Stimulated activated naive CD8-positive, alpha-beta T cell treated with anti-CD3 and anti-CD28 coated beads, Interleukin-15, Interleukin-2, amounts not matched to agents 100 U/mL and 50 U/mL, for 24 hours (primary cell): Measurements from ENCODE around the gene SAMD3.
A peak's percentile ranks its signal among the peaks of the same experiment; 100 is the strongest.
"Not testable (repeated sequence)": the region's sequence is repeated elsewhere in the genome, so short reads cannot be mapped to it uniquely, and the experiment has no call there.

ENCODE experiments used
- ATAC-seq: fragments of 150-1000 bp; cut with Tn5 transposase; one replicate; pipeline ENCODE4 v1.10.0; 2021
- DNase-seq: peaks from one replicate; pipeline ENCODE4 v3.0.0; 2021

SAMD3 gene, protein sequence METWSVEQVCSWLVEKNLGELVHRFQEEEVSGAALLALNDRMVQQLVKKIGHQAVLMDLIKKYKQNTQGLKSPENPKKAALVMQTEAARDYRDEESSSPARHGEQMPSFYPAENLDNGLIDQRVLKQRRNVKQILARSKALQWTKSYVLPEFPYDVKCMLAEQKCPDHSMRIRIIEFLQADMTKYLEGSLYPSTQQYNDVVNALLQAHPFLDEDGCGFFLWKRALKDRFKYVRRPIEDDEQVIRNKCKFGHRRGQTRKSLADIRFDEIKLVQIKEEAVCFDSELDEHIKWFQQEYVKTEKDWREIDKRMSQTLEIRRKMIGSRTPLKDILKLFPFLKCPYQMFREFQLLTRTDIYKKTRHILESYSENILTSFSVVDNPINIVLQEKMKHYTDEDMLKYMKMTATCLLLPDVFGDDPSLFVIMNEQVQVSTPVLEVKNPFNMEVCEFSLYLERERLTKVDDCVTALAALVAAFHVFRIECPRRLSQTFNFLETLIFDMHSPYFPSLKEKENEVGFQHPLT

DNA sequence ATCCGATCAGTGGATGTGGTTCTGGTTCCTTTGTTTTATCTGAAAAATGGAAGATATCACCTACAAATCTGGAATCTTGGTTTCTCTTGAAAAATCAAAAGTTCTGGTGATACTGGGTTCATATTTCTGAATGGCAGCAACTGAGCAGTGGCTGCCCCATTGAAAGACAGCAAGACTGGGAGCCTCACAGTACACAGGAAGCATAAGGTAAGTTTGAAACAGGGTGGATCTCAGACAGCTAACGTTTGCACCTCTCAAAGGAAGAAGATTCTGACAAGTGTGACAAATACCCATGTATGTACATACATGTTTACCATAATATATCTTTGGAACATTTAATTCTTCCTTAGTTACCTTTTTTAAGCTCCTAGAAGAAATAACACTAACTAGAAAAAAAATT lies at the start of gene SAMD3:
SAMD3 (minus strand) TSS at position 177 of the 400 bp plus-strand sequence. CDS start 7,678 bp downstream, outside the sequence.
- DNase-seq (no peak), ATAC-seq (no peak)

DNA sequence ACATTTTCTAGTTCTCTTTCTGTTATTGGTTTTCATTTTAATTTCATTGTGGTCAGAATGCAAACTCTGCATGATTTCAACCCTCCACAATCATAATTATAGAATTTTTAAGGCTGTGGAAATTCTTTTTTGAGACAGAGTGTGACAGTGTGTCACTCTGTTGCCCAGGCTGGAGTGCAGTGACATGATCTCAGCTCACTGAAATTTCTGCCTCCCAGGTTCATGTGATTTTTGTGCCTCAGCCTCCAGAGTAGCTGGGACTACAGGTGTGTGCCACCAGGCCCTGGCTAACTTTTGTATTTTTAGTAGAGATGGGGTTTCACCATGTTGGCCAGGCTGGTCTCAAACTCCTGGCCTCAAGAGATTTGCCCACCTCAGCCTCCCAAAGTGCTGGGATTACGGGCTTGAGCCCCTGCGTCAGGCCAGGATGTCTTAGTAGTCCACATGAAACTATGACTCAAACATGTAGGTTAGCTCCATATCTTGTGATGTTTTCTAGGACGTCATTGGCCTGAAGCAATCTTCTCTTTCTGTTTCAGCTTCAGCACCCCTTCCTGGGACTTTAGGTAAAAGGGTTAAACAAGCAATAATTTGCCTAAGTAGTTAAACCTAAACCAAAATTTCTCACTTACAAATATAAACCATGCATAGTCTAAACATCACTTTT lies 47.4 kb upstream of the SAMD3 start:
- ATAC-seq (no peak), DNase-seq (no peak)

DNA sequence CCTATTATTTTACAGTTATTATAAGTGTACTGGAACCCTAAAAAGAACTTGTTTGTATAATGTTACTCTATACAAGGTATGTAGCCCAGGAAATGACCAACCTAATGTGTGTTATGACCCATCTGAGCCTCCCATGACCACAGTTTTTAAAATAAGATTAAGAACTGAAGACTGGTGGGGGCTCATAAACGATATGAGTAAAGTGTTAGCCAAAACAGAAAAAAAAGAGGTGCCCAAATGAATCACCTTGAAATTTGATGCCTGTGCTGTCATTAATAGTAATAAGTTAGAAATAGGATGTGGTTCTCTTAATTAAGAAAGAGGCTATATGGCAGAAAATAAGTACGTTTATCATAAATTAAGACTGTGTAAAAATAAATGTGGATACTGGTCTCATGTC lies 42.8 kb upstream of the SAMD3 start:
- DNase-seq, ATAC-seq: not testable (repeated sequence)

DNA sequence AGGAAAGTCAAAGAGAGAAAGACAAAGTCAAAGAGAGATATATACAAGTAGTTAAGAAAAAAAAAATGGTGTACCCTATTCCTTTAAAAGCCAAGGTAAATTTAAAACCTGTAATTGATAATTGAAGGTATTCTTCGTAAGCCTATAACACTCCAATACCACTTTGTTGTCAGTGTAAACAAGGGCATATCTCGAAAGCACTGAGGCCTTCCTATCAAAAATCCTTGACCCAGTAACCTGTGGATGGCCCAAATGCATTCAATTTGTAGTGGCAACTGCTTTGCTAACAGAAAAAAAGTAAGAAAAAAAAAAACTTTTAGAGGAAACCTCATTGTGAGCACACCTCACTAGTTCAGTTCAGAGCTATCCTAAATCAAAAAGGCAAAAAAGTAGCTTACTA lies 39.3 kb upstream of the SAMD3 start:
- no peak for ATAC-seq
- DNase-seq, result no peak

DNA sequence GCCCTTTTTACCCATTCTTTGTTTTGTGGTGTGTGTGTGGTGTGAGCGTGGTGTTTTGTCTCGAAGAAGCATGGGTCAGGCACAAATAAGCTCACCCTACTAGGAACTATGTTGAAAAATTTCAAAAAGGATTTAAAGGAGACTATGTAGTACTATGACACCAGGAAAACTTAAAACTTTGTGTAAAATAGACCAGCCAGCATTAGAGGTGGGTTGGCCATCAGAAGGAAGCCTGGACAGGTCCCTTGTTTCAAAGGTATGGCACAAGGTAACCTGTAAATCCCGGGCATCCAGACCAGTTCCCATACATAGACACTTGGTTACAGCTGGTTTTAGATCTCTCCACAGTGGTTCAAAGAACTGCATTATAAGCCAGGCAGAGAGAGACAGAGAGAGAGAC lies 38.8 kb upstream of the SAMD3 start:
- DNase-seq, ATAC-seq: not testable (repeated sequence)

DNA sequence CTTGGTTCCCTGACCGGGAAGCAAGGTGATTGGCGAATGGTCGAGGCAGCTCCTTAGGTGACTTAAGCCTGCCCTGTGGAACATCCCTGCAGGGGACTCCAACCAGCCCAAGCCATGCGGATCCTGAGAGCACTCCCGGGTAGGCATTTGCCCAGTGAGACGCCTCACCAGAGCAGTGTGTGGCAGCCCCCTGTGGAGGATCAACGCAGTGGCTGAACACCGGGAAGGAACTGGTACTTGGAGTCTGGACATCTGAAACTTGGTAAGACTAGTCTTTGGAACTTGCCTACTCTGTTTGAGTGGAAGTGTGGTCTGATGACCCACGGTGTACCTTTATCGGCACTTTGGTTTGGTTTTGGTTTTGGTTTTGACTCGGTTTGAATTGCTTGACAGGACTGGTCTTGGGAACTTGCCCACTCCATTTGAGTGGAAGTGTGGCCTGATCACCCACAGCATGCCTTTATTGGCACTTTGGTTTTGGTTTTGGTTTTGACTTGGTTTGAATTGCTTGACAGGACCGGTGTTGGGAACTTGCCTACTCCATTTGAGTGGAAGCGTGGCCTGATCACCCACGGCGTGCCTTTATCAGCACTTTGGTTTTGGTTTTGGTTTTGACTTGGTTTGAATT lies 38.0 kb upstream of the SAMD3 start:
- not testable (repeated sequence) for DNase-seq, ATAC-seq

DNA sequence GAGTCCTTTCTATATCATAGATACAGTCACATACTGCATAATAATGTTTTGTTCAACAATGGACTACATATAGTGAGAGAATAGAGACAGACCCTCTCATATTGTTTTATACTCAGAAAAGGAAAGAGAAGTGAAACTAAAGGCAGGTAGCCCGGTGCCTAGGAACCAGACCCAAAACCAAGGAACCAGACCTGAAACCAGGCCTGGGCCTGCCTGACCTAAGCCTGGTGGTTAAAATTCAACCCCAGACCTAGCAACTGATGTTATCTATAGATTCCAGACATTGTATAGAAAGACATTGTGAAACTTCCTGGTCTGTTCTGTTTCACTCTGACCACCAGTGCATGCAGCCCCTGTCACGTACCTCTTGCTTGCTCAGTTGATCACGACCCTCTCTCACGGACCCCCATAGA lies 37.3 kb upstream of the SAMD3 start:
- ATAC-seq, result not testable (repeated sequence)
- DNase-seq, result peak; percentile 8

DNA sequence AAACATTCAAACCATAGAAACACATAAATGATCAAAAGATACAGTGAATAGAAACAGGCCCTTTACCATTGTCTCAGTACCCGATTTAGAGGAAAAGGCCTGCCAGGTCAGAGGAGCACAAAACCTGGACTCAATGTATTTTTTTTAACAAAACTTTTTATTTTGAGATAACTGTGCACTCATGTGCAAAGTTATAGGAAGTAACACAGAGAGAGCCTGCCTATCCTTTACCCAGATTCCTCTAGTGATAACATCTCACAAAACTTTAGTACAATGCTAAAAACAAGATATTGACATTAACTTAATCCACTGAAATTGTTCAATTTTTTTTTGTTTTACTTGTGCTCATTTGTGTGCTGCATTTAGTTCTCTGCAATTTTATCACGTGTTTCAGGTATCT lies 36.8 kb upstream of the SAMD3 start:
- ATAC-seq (no peak), DNase-seq (no peak)

DNA sequence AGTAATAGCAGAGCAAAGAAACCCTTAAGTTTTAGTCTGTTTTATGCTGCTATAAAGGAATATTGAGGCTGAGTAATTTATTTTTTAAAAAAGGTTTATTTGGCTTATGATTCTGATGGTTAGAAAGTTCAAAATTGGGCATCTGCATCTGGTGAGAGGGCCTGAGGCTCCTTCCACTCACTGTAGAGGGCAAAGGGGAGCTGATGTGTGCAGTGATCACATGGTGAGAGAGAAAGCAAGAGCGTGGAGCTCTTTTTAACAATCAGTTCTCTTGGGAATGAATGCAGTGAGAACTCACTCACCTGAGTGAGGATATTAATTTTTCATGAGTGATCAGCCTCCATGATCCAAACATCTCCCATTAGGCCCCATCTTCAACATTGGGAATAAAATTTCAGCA lies 36.4 kb upstream of the SAMD3 start:
- DNase-seq (no peak), ATAC-seq (no peak)

DNA sequence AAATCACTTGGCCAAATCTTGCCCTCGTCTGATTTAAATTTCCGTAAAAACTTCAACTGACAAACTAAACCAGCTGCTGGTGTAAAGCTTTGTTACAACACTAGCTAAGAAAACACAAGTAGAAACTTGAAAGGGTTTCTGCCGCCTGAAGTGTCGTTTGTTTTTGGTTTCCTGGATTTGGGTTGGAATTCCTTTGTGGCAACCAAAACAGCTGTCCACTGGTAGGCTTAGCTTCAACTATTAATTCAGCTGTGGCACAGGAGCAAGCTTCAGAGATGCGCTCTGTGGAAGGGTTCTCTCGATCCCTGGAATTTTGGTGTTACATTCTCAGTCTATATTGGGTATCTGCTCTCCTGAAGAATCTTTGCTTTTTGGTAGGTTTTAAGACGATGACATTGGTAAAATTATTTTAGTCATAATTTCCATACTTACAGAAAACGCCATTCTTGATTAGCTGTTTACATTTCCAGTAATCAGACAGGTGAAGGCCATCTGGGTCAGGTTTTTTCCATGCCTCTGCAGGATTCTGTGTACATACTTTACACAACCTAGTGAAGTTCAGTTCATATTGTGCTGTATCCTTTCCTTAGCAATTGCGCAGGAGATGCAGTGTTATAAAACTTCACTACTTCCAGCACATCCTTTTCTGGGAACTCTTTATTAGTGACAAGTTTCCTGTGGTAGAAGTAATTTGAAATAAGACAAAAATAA lies 29.9 kb upstream of the SAMD3 start:
- ATAC-seq (no peak), DNase-seq (no peak)

DNA sequence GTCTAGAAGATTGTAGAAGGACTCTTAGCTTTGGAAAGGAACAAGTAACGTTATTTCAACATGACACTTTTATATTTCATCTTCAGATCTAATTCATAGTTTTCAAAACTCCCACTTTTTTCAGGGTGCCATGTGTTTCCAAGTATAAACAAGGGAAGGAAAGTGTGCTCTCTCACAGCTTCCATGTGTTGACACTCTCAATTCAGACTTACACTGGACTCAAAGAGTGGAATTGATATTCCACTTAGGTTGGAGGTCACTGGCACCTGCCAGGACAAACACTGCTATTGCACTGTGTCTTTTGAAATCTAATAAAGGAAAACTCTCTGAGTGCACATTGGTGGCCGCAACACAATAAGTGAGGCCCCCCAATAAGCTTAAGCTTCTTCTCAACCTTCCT lies 22.5 kb upstream of the SAMD3 start:
- no peak for DNase-seq
- no peak for ATAC-seq

DNA sequence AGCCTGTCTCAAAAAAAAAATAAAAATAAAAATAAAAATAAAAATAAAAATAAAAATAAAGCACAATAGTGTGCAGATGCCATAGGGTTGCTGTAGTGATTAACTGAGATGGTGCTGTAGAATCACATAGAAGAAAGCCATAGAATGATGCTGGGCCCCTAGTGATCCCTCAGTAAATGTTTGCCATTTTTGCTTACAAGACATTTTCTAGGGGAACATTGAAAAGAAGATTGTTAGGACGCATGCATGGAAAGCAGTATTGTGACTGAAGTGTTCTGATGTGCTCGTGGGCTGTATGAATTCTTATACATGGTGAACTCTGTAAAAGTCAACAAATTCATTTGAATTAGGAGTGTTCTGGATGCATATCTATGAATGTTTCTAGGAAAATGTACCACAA lies 22.0 kb upstream of the SAMD3 start:
- no peak for DNase-seq

DNA sequence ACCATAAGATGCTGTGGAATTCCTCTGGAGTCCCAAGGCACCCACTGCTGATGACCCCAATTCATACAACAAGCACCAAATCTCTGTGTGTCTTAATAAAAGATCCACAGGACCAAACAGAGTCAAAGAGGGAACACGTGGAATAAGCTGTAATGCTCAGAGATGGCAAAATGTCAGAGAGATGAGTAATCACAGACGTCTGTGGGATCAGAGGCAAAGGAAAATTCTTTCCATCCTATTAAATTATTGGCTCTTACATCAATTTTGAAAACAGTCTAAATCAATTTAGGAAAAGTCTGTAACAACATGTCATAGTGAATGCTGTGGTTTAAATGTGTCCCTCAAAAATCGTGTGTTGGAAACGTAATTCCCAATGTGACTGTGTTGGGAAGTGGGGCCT lies 17.5 kb upstream of the SAMD3 start:
- DNase-seq, result no peak
- no peak for ATAC-seq

More for the DNA sequence above, 22.0 kb upstream of the SAMD3 start:
- ATAC-seq, result no peak

DNA sequence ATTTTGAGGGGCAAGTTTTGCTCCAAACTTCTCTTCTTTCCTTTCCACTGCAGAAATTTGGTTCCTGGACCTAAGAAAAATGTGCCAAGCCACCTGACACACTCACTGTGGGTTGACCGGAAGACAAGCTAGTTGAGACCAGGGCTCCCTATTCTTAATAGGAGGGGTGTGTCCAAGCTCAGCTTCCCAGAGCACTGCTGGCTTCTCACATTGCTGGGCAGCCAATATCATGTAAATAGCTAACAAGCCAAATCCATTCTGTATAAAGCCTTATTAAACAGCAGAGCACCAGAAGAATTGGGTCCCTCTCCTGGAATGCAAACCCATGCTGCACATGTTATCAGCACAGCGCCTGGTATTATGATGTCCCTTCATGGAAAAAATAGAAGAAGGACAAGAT lies 17.0 kb upstream of the SAMD3 start:
- ATAC-seq (no peak), DNase-seq (no peak)

DNA sequence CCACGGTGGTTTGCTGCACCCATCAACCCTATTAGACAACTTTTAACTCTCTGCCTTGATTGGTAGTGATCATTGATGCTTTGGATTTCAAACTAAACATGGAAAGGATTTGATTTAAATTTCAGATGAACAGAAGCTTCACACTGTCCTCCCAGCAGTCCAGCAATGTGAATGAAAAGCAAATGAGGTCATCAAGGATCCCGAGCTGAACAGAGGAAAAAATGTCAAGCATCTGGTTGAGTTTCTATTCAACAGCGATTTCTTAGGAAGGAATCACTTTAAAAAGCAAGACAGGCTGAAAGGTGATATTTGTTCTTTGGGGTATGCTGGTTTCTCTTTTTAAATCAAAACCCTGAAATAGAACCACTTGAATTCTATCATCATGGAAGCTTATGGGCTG lies 10.6 kb upstream of the SAMD3 start:
- ATAC-seq (no peak), DNase-seq (no peak)

DNA sequence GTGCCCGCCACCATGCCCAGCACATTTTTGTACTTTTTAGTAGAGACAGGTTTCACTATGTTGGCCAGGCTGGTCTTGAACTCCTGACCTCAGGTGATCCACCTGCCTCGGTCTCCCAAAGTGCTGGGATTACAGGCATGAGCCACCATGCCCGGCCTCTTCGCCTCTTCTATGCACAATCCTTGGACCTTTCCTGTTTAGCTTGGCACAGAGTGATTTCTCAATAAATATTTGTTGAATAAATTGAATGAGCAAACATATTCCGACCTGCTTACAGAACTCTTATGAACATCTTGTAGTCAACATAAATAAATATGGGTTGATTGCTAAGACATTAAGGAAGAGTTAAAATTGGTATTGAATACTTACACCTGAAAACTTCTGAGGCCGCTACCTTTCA lies 7.8 kb upstream of the SAMD3 start:
- ATAC-seq, DNase-seq: not testable (repeated sequence)

DNA sequence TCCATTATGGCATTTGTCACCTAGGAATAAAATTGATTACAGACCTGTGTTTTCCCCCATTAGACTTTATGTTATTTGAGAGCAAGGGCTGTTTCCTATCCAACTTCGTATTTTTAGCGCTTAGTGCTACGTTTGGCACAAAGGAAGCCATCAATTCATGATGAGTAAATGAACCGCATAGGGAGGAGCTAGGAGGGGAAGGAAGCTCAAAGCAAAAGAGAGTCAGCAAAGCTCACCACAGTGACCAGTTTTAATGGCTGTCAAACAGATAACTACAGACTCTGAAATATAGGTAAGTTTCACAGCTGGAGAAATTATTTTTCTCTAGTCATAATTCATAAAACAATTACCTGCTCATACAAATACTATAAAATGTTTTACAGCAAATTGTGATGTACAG lies 6.9 kb upstream of the SAMD3 start:
- no peak for DNase-seq
- no peak for ATAC-seq

DNA sequence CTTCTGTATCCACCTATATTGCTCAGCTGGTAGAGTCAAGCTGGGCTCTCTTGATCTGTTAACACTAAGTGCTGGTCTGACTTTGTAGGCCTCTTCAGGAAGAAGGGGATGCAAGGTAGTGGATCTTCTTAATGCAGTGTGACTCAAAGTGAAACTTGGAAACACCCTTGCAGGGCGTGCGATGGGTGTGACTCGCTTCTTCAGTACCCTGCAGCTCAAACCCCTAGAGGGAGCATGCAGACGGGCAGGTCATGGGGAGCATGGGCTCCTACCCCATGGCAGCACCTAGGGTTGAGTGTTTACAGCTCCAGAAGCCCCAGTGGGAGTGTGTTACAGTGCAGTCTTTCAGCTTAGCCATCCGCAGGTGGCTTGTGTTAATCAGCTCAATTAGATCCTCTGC lies 757 bp upstream of the SAMD3 start:
- peak; percentile 98 for ATAC-seq
- peak; percentile 63 for DNase-seq

DNA sequence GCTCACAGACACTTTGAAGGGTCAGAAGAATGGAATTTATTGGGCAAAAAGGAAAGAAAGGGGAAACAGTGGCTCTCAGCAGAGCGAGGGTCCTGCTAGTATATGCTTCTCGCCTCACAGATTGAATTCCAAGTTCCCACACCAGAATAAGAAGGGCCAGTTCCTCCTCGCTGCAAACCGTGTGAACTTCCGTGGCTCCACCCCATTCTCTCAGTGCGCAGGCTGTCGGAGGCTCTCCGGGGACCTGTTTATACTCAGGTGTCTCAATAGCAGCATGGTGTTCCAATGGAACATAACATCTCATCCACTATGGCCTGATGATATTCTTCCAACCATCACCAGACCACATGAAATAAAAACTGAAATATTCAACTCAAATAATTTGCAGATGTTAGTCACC lies 4.6 kb downstream of the SAMD3 start:
- DNase-seq (no peak), ATAC-seq (no peak)

DNA sequence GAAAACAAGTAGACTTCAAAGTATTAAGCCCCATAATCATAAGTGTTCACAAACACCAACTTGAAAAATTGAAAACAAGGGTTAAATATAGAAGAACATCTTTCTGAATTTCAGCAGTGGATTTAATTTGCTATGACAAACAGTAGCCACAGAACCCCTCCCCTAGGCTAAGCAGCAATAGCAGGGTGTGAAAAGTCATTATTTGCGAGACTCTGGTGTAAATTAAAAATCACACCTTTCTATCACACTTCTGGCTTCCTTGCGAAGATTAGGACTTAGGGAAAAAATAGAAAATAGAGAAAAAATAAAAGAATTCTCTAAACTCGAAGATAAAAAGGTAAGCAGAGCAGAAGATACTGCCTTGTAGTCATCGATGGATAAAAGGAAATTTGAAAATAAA lies 6.1 kb downstream of the SAMD3 start:
- no peak for ATAC-seq
- DNase-seq, result no peak

DNA sequence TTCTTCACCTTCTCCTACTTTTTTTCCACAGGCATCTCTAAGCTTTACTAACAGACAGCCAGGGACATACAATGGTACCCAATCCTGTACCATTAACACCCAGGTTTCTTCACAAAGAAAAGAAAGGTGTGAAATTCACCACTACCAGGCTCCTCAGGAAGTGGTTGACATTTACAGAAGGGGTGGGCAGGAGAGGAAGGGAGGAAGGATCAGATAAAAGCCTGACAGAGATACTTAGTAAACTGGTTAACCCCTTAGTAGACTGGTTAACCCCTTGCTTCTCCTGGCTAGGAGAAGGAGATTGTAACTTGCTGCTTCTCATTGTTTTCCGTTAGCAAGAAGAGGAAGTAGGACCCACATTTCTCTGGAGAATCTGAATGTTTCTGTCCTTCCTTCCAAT lies 7.2 kb downstream of the SAMD3 start:
- peak; percentile 82 for ATAC-seq
- DNase-seq, result no peak

DNA sequence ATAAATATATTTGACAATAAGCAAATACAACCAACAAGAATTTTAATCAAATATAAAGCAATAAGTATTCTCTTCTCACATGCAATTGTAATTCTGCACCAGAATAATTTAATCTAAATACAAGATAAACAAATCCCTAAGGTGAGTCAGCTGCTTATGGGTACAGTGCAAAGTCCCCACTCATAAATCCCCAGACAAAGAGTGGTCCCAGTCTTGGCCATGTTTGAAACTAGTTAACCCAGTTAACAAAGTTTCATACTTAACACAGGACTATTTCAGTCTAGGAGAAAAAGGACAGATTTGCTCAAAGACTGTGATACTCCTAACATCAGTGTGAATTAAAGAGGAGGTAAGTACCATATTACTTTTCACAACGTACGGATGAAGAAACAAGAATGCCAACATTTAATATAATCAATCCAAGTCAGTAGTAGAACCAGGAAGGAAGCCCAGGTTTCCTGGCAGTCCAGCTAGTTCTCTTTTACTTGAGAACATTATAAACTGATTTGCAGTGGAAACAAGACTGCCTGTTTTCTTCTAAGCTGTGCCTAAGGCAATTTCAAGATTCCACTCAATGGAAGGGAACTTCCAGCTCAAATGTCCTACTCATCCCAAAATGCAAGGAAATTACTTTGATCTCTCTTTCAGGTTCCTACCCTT lies 10.4 kb downstream of the SAMD3 start:
- ATAC-seq (no peak), DNase-seq (no peak)
